ENCODE data around the gene SMIM27. TPM values are rescaled to one million over a fixed set of nuclear protein-coding genes. Genes with fewer than 3 reads are reported as not detected.
A peak's percentile ranks its signal among the peaks of the same experiment; 100 is the strongest.

The SMIM27 gene
- total and polyA plus RNA-seq, 8 donors: 2.4 to 21.4 (median 11.6) TPM; not detected in 2

DNA sequence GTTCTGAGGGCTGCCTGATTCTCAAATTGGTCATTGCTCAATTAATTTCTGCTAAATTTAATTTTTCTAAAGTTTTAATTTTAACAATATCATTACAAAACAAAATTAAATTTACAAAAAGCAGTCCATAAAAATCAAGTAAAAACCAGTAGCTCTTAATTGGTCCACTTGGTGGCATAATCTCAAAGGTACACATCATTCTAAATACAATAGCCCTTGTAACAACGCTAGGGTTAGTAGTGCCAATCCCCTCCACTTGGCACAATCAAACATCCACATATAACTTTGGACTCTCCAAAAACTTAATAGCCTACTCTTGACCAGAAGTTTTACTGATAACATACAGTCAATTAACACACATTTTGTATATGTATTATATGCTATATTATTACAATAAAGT is 22.7 kb downstream of the SMIM27 start:
- no peaks in the 10 kb centered on the region for H3K9me3 ChIP-seq
- TF ChIP-seq EP300 (IDR thresholded peaks at IDR 0.05) (no peak), CTCF (IDR thresholded peaks at IDR 0.05) (no peak), POLR2A (IDR thresholded peaks at IDR 0.05) (no peak), POLR2AphosphoS5 (IDR thresholded peaks at IDR 0.05) (no peak)
- 23 to 43% (median 35%) methylated on average over 1 of the region's 1 CpG for WGBS, 5 donors
- intact Hi-C loops (cut with DNase I; ENCODE audit: low total_unique reads): no loop called here
- no peak overlapping the region for H3K4me3 ChIP-seq
- peaks cover 0 to 36% (median 26%) of the 10 kb centered on the region in 4 donors for H3K4me1 ChIP-seq
- DNase-seq: no peak
- H3K36me3 ChIP-seq: peaks cover 0 to 7% (median 2%) of the 10 kb centered on the region in 4 donors
- H3K27me3 ChIP-seq: no peaks in the 10 kb centered on the region
- H3K27ac ChIP-seq: no peak overlapping the region

- Histone ChIP-seq H3K36me3 (no peaks in the 10 kb centered on the region), H3K9me3 (no peaks in the 10 kb centered on the region), H3K4me3 (no peak overlapping the region), H3K4me1 (peaks cover 0 to 15% (median 7%) of the 10 kb centered on the region in 4 donors), H3K27ac (no peak overlapping the region), H3K27me3 (peaks cover 0 to 9% (median 0%) of the 10 kb centered on the region in 3 donors)
- intact Hi-C loops (cut with DNase I; ENCODE audit: low total_unique reads): no loop called here
- 78 to 85% (median 80%) methylated on average over 3 of the region's 3 CpGs for WGBS, 5 donors
- no peak for DNase-seq
- TF ChIP-seq POLR2A (IDR thresholded peaks at IDR 0.05): no peak
- TF ChIP-seq EP300 (IDR thresholded peaks at IDR 0.05): no peak
- TF ChIP-seq CTCF (IDR thresholded peaks at IDR 0.05): no peak
- TF ChIP-seq POLR2AphosphoS5 (IDR thresholded peaks at IDR 0.05): no peak
Observed at GRCh38 chr9:32577316-32577715, 25.2 kb downstream of the SMIM27 start.

- Histone ChIP-seq H3K27me3 (peaks cover 0 to 9% (median 0%) of the 10 kb centered on the region in 3 donors), H3K27ac (no peak overlapping the region)
- intact Hi-C loops (cut with DNase I; ENCODE audit: low total_unique reads): no loop called here
Observed at GRCh38 chr9:32578976-32579375, 26.8 kb downstream of the SMIM27 start.

GRCh38 chr9:32579706-32580331 is 27.7 kb downstream of the SMIM27 start:
- DNase-seq: peak; percentile 82 to 83
- no peaks in the 10 kb centered on the region for H3K36me3 ChIP-seq
- peak in 5 of 7 experiments; percentile 57 to 90 (median 86) for TF ChIP-seq CTCF (IDR thresholded peaks at IDR 0.05)
- no peak for TF ChIP-seq POLR2A (IDR thresholded peaks at IDR 0.05)
- intact Hi-C loops (cut with DNase I; ENCODE audit: low total_unique reads): loop anchor here (5.0 kb wide), 2 partner anchors 203 to 387 kb away; no protein-coding TSS in a partner anchor
- H3K9me3 ChIP-seq: no peaks in the 10 kb centered on the region
- 17 to 22% (median 20%) methylated on average over 4 of the region's 4 CpGs for WGBS, 5 donors
- H3K4me1 ChIP-seq: peaks cover 0 to 8% (median 3%) of the 10 kb centered on the region in 4 donors
- H3K4me3 ChIP-seq: no peak overlapping the region
- H3K27ac ChIP-seq: no peak overlapping the region
- H3K27me3 ChIP-seq: peaks cover 0 to 9% (median 0%) of the 10 kb centered on the region in 3 donors

More at GRCh38 chr9:32578976-32579375, 26.8 kb downstream of the SMIM27 start:
- TF ChIP-seq CTCF (IDR thresholded peaks at IDR 0.05): no peak
- no peak for TF ChIP-seq POLR2A (IDR thresholded peaks at IDR 0.05)
- no peak for TF ChIP-seq POLR2AphosphoS5 (IDR thresholded peaks at IDR 0.05)
- no peak for TF ChIP-seq EP300 (IDR thresholded peaks at IDR 0.05)
- WGBS, 5 donors: 56 to 62% (median 59%) methylated on average over 5 of the region's 5 CpGs
- H3K9me3 ChIP-seq: no peaks in the 10 kb centered on the region
- peak overlapping the region in 1 of 4 donors; percentile 16 for H3K4me3 ChIP-seq
- no peaks in the 10 kb centered on the region for H3K36me3 ChIP-seq
- H3K4me1 ChIP-seq: peaks cover 0 to 8% (median 3%) of the 10 kb centered on the region in 4 donors
- DNase-seq: no peak
